Inflammatory macrophage treated with lipopolysaccharide for 4 hours (primary cell): ENCODE results near the gene ADGRL3.
"Not testable (repeated sequence)": the region's sequence is repeated elsewhere in the genome, so short reads cannot be mapped to it uniquely, and the experiment has no call there.

ENCODE experiments used
- DNase-seq: peaks from one replicate; pipeline ENCODE4 v3.0.0-alpha.2; 2020

The ADGRL3 gene

GRCh38 chr4:61933527-61933926, 733.4 kb downstream of the ADGRL3 start:
- no peak for DNase-seq

- no peak for DNase-seq
These were observed 734.1 kb downstream of the ADGRL3 start for GRCh38 chr4:61934198-61934597.

- DNase-seq: no peak
These were observed 738.2 kb downstream of the ADGRL3 start for GRCh38 chr4:61938250-61938846.

GRCh38 chr4:61950625-61951024, 750.5 kb downstream of the ADGRL3 start:
- DNase-seq: no peak

- DNase-seq: no peak
These were observed 753.3 kb downstream of the ADGRL3 start for GRCh38 chr4:61953386-61953785.

GRCh38 chr4:61958591-61958990, 758.5 kb downstream of the ADGRL3 start:
- DNase-seq: no peak

- no peak for DNase-seq
These were observed 759.0 kb downstream of the ADGRL3 start for GRCh38 chr4:61959087-61959486.

- no peak for DNase-seq
These were observed 784.3 kb downstream of the ADGRL3 start for GRCh38 chr4:61984260-61984909.

- no peak for DNase-seq
These were observed 785.3 kb downstream of the ADGRL3 start for GRCh38 chr4:61985426-61985825.

GRCh38 chr4:61986929-61987328, 786.8 kb downstream of the ADGRL3 start:
- DNase-seq: not testable (repeated sequence)

- DNase-seq: no peak
These were observed 792.2 kb downstream of the ADGRL3 start for GRCh38 chr4:61992351-61992750.

GRCh38 chr4:61994036-61994435, 793.9 kb downstream of the ADGRL3 start:
- no peak for DNase-seq

- no peak for DNase-seq
These were observed 795.7 kb downstream of the ADGRL3 start for GRCh38 chr4:61995717-61996340.

GRCh38 chr4:61996943-61997342, 796.8 kb downstream of the ADGRL3 start:
- no peak for DNase-seq

GRCh38 chr4:61997831-61998230, 797.7 kb downstream of the ADGRL3 start:
- DNase-seq: no peak

GRCh38 chr4:62003695-62004094, 803.6 kb downstream of the ADGRL3 start:
- no peak for DNase-seq

GRCh38 chr4:62004881-62005280, 804.8 kb downstream of the ADGRL3 start:
- no peak for DNase-seq

GRCh38 chr4:62006108-62006507, 806.0 kb downstream of the ADGRL3 start:
- no peak for DNase-seq

GRCh38 chr4:62015043-62015739, 815.1 kb downstream of the ADGRL3 start:
- no peak for DNase-seq

- DNase-seq: no peak
These were observed 818.4 kb downstream of the ADGRL3 start for GRCh38 chr4:62018537-62018936.

- no peak for DNase-seq
These were observed 823.5 kb downstream of the ADGRL3 start for GRCh38 chr4:62023633-62024032.

GRCh38 chr4:62028745-62029144, 828.6 kb downstream of the ADGRL3 start:
- DNase-seq: no peak

- DNase-seq: no peak
These were observed 830.8 kb downstream of the ADGRL3 start for GRCh38 chr4:62030958-62031357.

GRCh38 chr4:62037571-62037970, 837.4 kb downstream of the ADGRL3 start:
- DNase-seq: no peak
